ENCODE results near the gene ZNF429.

GRCh38 chr19:21513651-21514050 is 8.2 kb downstream of the ZNF429 start:
- TF ChIP-seq FOS (IDR thresholded peaks at IDR 0.05; ENCODE audit: borderline replicate concordance, insufficient read depth, low read length), result no peak
- no peak for TF ChIP-seq CTCF (IDR thresholded peaks at IDR 0.05; ENCODE audit: extremely low read depth in 1 of 2, insufficient read depth in 1 of 2, low read depth in 1 of 2, low read length in 2 of 2)
- no peak for TF ChIP-seq POLR2A (IDR thresholded peaks at IDR 0.05; ENCODE audit: low read depth, low read length)
- TF ChIP-seq JUN (IDR thresholded peaks at IDR 0.05; ENCODE audit: borderline replicate concordance, insufficient read depth, insufficient read length, low read depth), result no peak
- TF ChIP-seq EZH2 (IDR thresholded peaks at IDR 0.05; ENCODE audit: borderline replicate concordance, low read depth, low read length, severe bottlenecking), result no peak

Measured in endothelial cell of umbilical vein (primary cell).